ENCODE results near the gene CDH4. TPM values are rescaled to one million over a fixed set of nuclear protein-coding genes. Genes with fewer than 3 reads are reported as not detected.

Gene CDH4
- total RNA-seq, 2 donors from 2014 or later = 0.06 to 0.08 TPM

- ATAC-seq (no peak), DNase-seq (peak; percentile 9)
- intact Hi-C loops (cut with DNase I) = no loop called here
These were observed 477.0 kb downstream of the CDH4 start for GRCh38 chr20:61728786-61729770.

GRCh38 chr20:61730631-61731362, 478.7 kb downstream of the CDH4 start:
- DNase-seq (peak; percentile 8), ATAC-seq (no peak)

GRCh38 chr20:61731363-61732181, 479.5 kb downstream of the CDH4 start:
- intact Hi-C loops (cut with DNase I) = no loop called here
- ATAC-seq (no peak), DNase-seq (peak; percentile 10)

More at GRCh38 chr20:61730631-61731362, 478.7 kb downstream of the CDH4 start:
- intact Hi-C loops (cut with DNase I) = no loop called here

- ATAC-seq (no peak), DNase-seq (no peak)
- intact Hi-C loops (cut with DNase I) = no loop called here
These were observed 480.6 kb downstream of the CDH4 start for GRCh38 chr20:61732511-61733210.

- no peak for ATAC-seq
- intact Hi-C loops (cut with DNase I) = no loop called here
- no peak for DNase-seq
These were observed 481.2 kb downstream of the CDH4 start for GRCh38 chr20:61733216-61733615.

- ATAC-seq (no peak), DNase-seq (no peak)
- intact Hi-C loops (cut with DNase I) = no loop called here
These were observed 482.1 kb downstream of the CDH4 start for GRCh38 chr20:61733891-61734732.

GRCh38 chr20:61734733-61735502, 482.9 kb downstream of the CDH4 start:
- intact Hi-C loops (cut with DNase I) = no loop called here
- DNase-seq = peak; percentile 8
- no peak for ATAC-seq

- ATAC-seq (no peak), DNase-seq (no peak)
- intact Hi-C loops (cut with DNase I) = no loop called here
These were observed 483.4 kb downstream of the CDH4 start for GRCh38 chr20:61735503-61735785.

- intact Hi-C loops (cut with DNase I) = no loop called here
- no peak for DNase-seq
- no peak for ATAC-seq
These were observed 484.1 kb downstream of the CDH4 start for GRCh38 chr20:61736001-61736635.

GRCh38 chr20:61736751-61737310, 484.8 kb downstream of the CDH4 start:
- intact Hi-C loops (cut with DNase I) = no loop called here
- peak; percentile 5 for DNase-seq
- ATAC-seq = no peak

GRCh38 chr20:61737346-61737745, 485.3 kb downstream of the CDH4 start:
- intact Hi-C loops (cut with DNase I) = no loop called here
- DNase-seq (peak; percentile 10), ATAC-seq (no peak)

- ATAC-seq = no peak
- intact Hi-C loops (cut with DNase I) = no loop called here
- peak; percentile 2 for DNase-seq
These were observed 485.9 kb downstream of the CDH4 start for GRCh38 chr20:61737812-61738443.

- DNase-seq = peak; percentile 12
- intact Hi-C loops (cut with DNase I) = no loop called here
- ATAC-seq = no peak
These were observed 486.6 kb downstream of the CDH4 start for GRCh38 chr20:61738601-61739069.

- no peak for ATAC-seq
- DNase-seq = peak; percentile 7
- intact Hi-C loops (cut with DNase I) = no loop called here
These were observed 487.2 kb downstream of the CDH4 start for GRCh38 chr20:61739086-61739831.

- ATAC-seq (no peak), DNase-seq (no peak)
- intact Hi-C loops (cut with DNase I) = no loop called here
These were observed 487.7 kb downstream of the CDH4 start for GRCh38 chr20:61739832-61740118.
